HG03039 (cell line): ENCODE data around the gene LTB4R.

Experiments
- ATAC-seq: cut with Tn5 transposase; IDR thresholded peaks from one replicate; pipeline ENCODE4 v1.9.1; 2021; ENCODE audit warnings: mild to moderate bottlenecking, moderate library complexity; ENCODE audit not compliant: unreplicated experiment

Gene LTB4R

GRCh38 chr14:24277606-24278321, 33.5 kb upstream of the LTB4R start:
- ATAC-seq, result no peak

GRCh38 chr14:24278424-24278823, 32.9 kb upstream of the LTB4R start:
- no peak for ATAC-seq

GRCh38 chr14:24279301-24280186, 31.8 kb upstream of the LTB4R start:
- ATAC-seq, result no peak

GRCh38 chr14:24280797-24281460, 30.4 kb upstream of the LTB4R start:
- ATAC-seq, result no peak

- ATAC-seq, result no peak
These were observed 29.7 kb upstream of the LTB4R start for GRCh38 chr14:24281636-24282035.

GRCh38 chr14:24282736-24283135, 28.6 kb upstream of the LTB4R start:
- no peak for ATAC-seq

GRCh38 chr14:24283796-24284460, 27.4 kb upstream of the LTB4R start:
- no peak for ATAC-seq

- ATAC-seq, result no peak
These were observed 26.7 kb upstream of the LTB4R start for GRCh38 chr14:24284501-24285035.

GRCh38 chr14:24285351-24285750, 26.0 kb upstream of the LTB4R start:
- no peak for ATAC-seq

- no peak for ATAC-seq
These were observed 24.3 kb upstream of the LTB4R start for GRCh38 chr14:24286996-24287395.

GRCh38 chr14:24289649-24290280, 21.5 kb upstream of the LTB4R start:
- no peak for ATAC-seq

GRCh38 chr14:24290746-24291145, 20.6 kb upstream of the LTB4R start:
- ATAC-seq, result no peak

- no peak for ATAC-seq
These were observed 19.7 kb upstream of the LTB4R start for GRCh38 chr14:24291446-24292117.

- ATAC-seq, result no peak
These were observed 19.0 kb upstream of the LTB4R start for GRCh38 chr14:24292118-24292807.

- no peak for ATAC-seq
These were observed 17.8 kb upstream of the LTB4R start for GRCh38 chr14:24293525-24293924.

GRCh38 chr14:24296341-24297157, 14.8 kb upstream of the LTB4R start:
- no peak for ATAC-seq

GRCh38 chr14:24297190-24297964, 13.9 kb upstream of the LTB4R start:
- no peak for ATAC-seq

GRCh38 chr14:24298892-24299254, 12.4 kb upstream of the LTB4R start:
- no peak for ATAC-seq
